GM12878 (cell line): ENCODE results near the gene RHOG. TPM values are rescaled to one million over a fixed set of nuclear protein-coding genes. Genes with fewer than 3 reads are reported as not detected.
"Not testable (repeated sequence)": the region's sequence is repeated elsewhere in the genome, so short reads cannot be mapped to it uniquely, and the experiment has no call there.

ENCODE experiments used
- ATAC-seq: fragments of 200-7000 bp; cut with Tn5 transposase; 3 replicates; pipeline ENCODE4 v1.9.1; 2020; ENCODE audit warnings: mild to moderate bottlenecking, moderate library complexity
- BruUV-seq: library from RNA; stranded (reverse); fragments of 400-500 nt; replicated peaks from 2 replicates; lab custom pipeline; 2021; lab: Mats Ljungman, UMichigan
- CTCF ChIA-PET: fragments of 300-600 bp; sonication (Branson Sonifier 250); formaldehyde crosslinking; extraction: SDS; loops from one replicate; lab custom pipeline; 2021; ENCODE audit warnings: inconsistent platforms; lab: Yijun Ruan, JAX
- POLR2A ChIA-PET: fragments of 350-600 bp; formaldehyde crosslinking; extraction: SDS; loops from one replicate; lab custom pipeline; 2021; ENCODE audit warnings: inconsistent platforms; lab: Charles Lee
- RAD21 ChIA-PET: fragments of 300-600 bp; sonication (Branson Sonifier 250); formaldehyde crosslinking; loops from one replicate; lab custom pipeline; 2023; ENCODE audit warnings: antibody characterized with exemption; ENCODE audit not compliant: unreplicated experiment; lab: Charles Lee
- SMC1A ChIA-PET: fragments of 300-600 bp; sonication (Branson Sonifier 250); formaldehyde crosslinking; loops from one replicate; lab custom pipeline; 2023; ENCODE audit not compliant: unreplicated experiment, uncharacterized antibody; lab: Charles Lee
- DNase-seq: peaks from one replicate; pipeline ENCODE4 v3.0.0-alpha.2; 2011; ENCODE audit warnings: low read depth, low spot score
- FAIRE-seq: peaks from 3 replicates; lab custom pipeline; 2011; peaks lifted over from hg19 to GRCh38; lab: Jason Lieb, UNC
- H2AFZ ChIP-seq: 2 replicates; pipeline ENCODE4 v1.6.0; 2011; ENCODE audit warnings: low read depth, low read length, control low read depth; ENCODE audit not compliant: control insufficient read depth
- H3K27ac ChIP-seq: 2 replicates; pipeline ENCODE4 v1.5.1; 2011; ENCODE audit warnings: control low read depth; ENCODE audit not compliant: control insufficient read depth, insufficient read depth
- H3K27me3 ChIP-seq, 2 experiments: replicated peaks in 1 of 2; 2 replicates each; pipeline versions ENCODE4 v1.6.0 to v1.6.1; 2011; ENCODE audit warnings: low read length in 1 of 2; ENCODE audit not compliant: control insufficient read depth in 2 of 2, insufficient read depth in 2 of 2
- H3K36me3 ChIP-seq, 2 experiments: 2 replicates each; pipeline ENCODE4 v1.5.1; 2011; ENCODE audit warnings: low read length in 1 of 2; ENCODE audit not compliant: control insufficient read depth in 2 of 2, insufficient read depth in 2 of 2
- H3K4me1 ChIP-seq: 2 replicates; pipeline ENCODE4 v1.6.1; 2011; ENCODE audit warnings: mild to moderate bottlenecking, low read length, moderate library complexity, mixed read lengths; ENCODE audit not compliant: control insufficient read depth, insufficient read depth
- H3K4me2 ChIP-seq: 2 replicates; pipeline ENCODE4 v1.6.0; 2011; ENCODE audit warnings: control low read depth; ENCODE audit not compliant: control insufficient read depth, insufficient read depth
- H3K4me3 ChIP-seq: fragments of 200-600 bp; sonication (generic); 2 replicates; pipeline ENCODE4 v1.5.1; 2016
- H3K79me2 ChIP-seq: 2 replicates; pipeline ENCODE4 v1.6.0; 2011; ENCODE audit warnings: low read length; ENCODE audit not compliant: control insufficient read depth, insufficient read depth
- H3K9ac ChIP-seq: 2 replicates; pipeline ENCODE4 v1.8.0; 2011; ENCODE audit warnings: low read length, control low read depth, mixed read lengths; ENCODE audit not compliant: control insufficient read depth, insufficient read depth
- H3K9me3 ChIP-seq: replicated peaks from 3 replicates; pipeline ENCODE4 v1.5.1; 2011; ENCODE audit warnings: mild to moderate bottlenecking, low read length; ENCODE audit not compliant: control insufficient read depth, insufficient read depth
- H4K20me1 ChIP-seq: 2 replicates; pipeline ENCODE4 v1.6.0; 2011; ENCODE audit not compliant: control insufficient read depth, insufficient read depth
- HDAC2 ChIP-seq: fragments of 200-600 bp; sonication (generic); IDR thresholded peaks from 2 replicates; pipeline ENCODE4 v1.6.1; 2017
- HDAC6 ChIP-seq: fragments of 200-600 bp; sonication (generic); IDR thresholded peaks from one replicate; pipeline ENCODE4 v1.8.0; 2017; ENCODE audit warnings: antibody characterized with exemption; ENCODE audit not compliant: unreplicated experiment
- HDGF ChIP-seq: fragments of 450-650 bp; IDR thresholded peaks from 2 replicates; pipeline ENCODE4 v1.6.1; 2016; ENCODE audit warnings: antibody characterized with exemption
- IKZF1 ChIP-seq: fragments of 450-650 bp; conservative IDR thresholded peaks from 2 replicates; pipeline ENCODE4 v1.6.1; 2017; ENCODE audit warnings: antibody characterized with exemption, mild to moderate bottlenecking
- IKZF2 ChIP-seq, 2 experiments: fragments of 450-650 bp; IDR thresholded peaks; 2 replicates each; pipeline ENCODE4 v1.6.1; 2017; ENCODE audit warnings: mild to moderate bottlenecking in 2 of 2, moderate library complexity in 2 of 2
- MLLT1 ChIP-seq: fragments of 450-650 bp; IDR thresholded peaks from 2 replicates; pipeline ENCODE4 v1.6.1; 2016; ENCODE audit warnings: mild to moderate bottlenecking
- MTA2 ChIP-seq: fragments of 450-650 bp; IDR thresholded peaks from 2 replicates; pipeline ENCODE4 v1.6.1; 2016; ENCODE audit warnings: low read depth, mild to moderate bottlenecking, moderate library complexity
- NBN ChIP-seq: fragments of 450-650 bp; IDR thresholded peaks from 2 replicates; pipeline ENCODE4 v1.6.1; 2016
- NFIC ChIP-seq: IDR thresholded peaks from 2 replicates; pipeline ENCODE4 v1.6.1; 2012; ENCODE audit warnings: low read depth, mild to moderate bottlenecking, inconsistent platforms, low read length, moderate library complexity
- RFX5 ChIP-seq: IDR thresholded peaks from 2 replicates; pipeline ENCODE4 v1.6.1; 2011; ENCODE audit warnings: low read depth, low read length, improper control_type of control experiment
- SPI1 ChIP-seq: IDR thresholded peaks from 2 replicates; pipeline ENCODE4 v1.6.1; 2011; ENCODE audit warnings: low read depth, mild to moderate bottlenecking, low read length, moderate library complexity, borderline replicate concordance; ENCODE audit not compliant: insufficient read depth
- ZNF24 ChIP-seq: fragments of 450-650 bp; IDR thresholded peaks from 2 replicates; pipeline ENCODE4 v1.6.1; 2017; ENCODE audit warnings: antibody characterized with exemption, mild to moderate bottlenecking
- ZNF384 ChIP-seq: IDR thresholded peaks from 2 replicates; pipeline ENCODE4 v1.6.1; 2012; ENCODE audit warnings: low read depth, mild to moderate bottlenecking, low read length, improper control_type of control experiment, borderline replicate concordance
- WGBS: methylation state at CpG from one replicate; pipeline ENCODE4 v1.1.6; 2016; ENCODE audit warnings: low lambda C conversion rate; ENCODE audit not compliant: insufficient replicate concordance, insufficient coverage; ENCODE audit errors: missing lambda C conversion rate; 5-methylcytosine and 5-hydroxymethylcytosine counted together
- in situ Hi-C: fragments of 300-500 bp; cut with MboI; formaldehyde crosslinking; loops from 9 replicates; pipeline ENCODE4 v1.14.3; 2018; ENCODE audit warnings: mixed read lengths
- intact Hi-C: fragments of 100-400 bp; cut with micrococcal nuclease; formaldehyde crosslinking; loops from one replicate; pipeline ENCODE4 v1.14.2; 2022; ENCODE audit not compliant: unreplicated experiment
- polyA plus RNA-seq, 11 experiments: library from polyadenylated mRNA; depleted of rRNA in 4 of 11; unstranded in 6 of 11; stranded (reverse) in 5 of 11; fragments of >200 nt; fragmentation: Nextera tagmentation in 4 of 11; fragmentation: Illumina TruSeq in 1 of 11; extraction: Ambion mirVana in 4 of 11; extraction: Trizol in 1 of 11; gene quantifications; 1 replicate in 1 of 11; 2 replicates in 10 of 11; pipeline versions ENCODE4 v1.2.1 to v1.2.3, GENCODE V29; 2011 to 2016; ENCODE audit warnings: inconsistent platforms in 2 of 11, missing spikeins in 2 of 11, low read depth in 1 of 11
- total RNA-seq, 4 experiments: library from RNA; depleted of rRNA in 3 of 4; stranded (reverse); fragments of >200 nt in 3 of 4; fragmentation: Illumina TruSeq in 1 of 4; extraction: Trizol in 1 of 4; gene quantifications; 2 replicates each; pipeline versions ENCODE4 v1.2.1 to v1.2.3, GENCODE V29; 2013 to 2021

RHOG gene
- total and polyA plus RNA-seq, 10 of the 15 experiments (the other 5 are each of a cell fraction or from before 2014, with no cell fraction given): 16.0 to 172 (median 94.8) TPM

- TF ChIP-seq SPI1 (peak; percentile 11; the same call in 1 of the 2 replicates), NFIC (0 out of 2 replicates have a peak, but pooled peaks have one; percentile 42), IKZF2 (IDR thresholded peaks at IDR 0.05) (peak; percentile 24 to 40; a peak in 2 of 4 replicates), HDAC2 (no peak), IKZF1 (peak; percentile 54; the same call in 1 of the 2 replicates), RFX5 (no peak), ZNF24 (no peak), HDAC6 (no peak)
- TF ChIP-seq, all 136 proteins: peak for 9
Observed at GRCh38 chr11:3861683-3862082, 20.9 kb upstream of the RHOG start (continued).

- intact Hi-C loops, H3K9me3 ChIP-seq, H3K36me3 ChIP-seq, FAIRE-seq, BruUV-seq, H3K9ac ChIP-seq, H3K27me3 ChIP-seq, DNase-seq, H4K20me1 ChIP-seq: not testable (repeated sequence)
- peak overlapping the region; percentile 94 for H3K4me3 ChIP-seq
- H3K27ac ChIP-seq: peak overlapping the region; percentile 16
- H3K4me1 ChIP-seq: peaks cover 47% of the 10 kb centered on the region
- ChIA-PET RAD21 (interaction anchor here (0.5 to 16.5 kb wide), 11 partner anchors 12 to 205 kb away, joined by 3 to 605 read pairs (median 35); partner anchors contain the start of gene RHOG), SMC1A (interaction anchor here (0.6 to 21.1 kb wide), 10 partner anchors 11 to 212 kb away, joined by 3 to 805 read pairs (median 16); no protein-coding TSS in a partner anchor), POLR2A (interaction anchor here (2.2 to 10.0 kb wide), 2 partner anchors 14 to 30 kb away, joined by 4 to 405 read pairs; no protein-coding TSS in a partner anchor), CTCF (interaction anchor here (1.0 to 39.6 kb wide), 5 partner anchors 4 to 208 kb away, joined by 3 to 1047 read pairs (median 979); partner anchors contain the start of genes RHOG and STIM1)
- in situ Hi-C loops: loop anchor here (25.0 kb wide), 2 partner anchors 1476 to 1826 kb away; partner anchors contain the start of genes OR51B5, TRIM22 and TRIM5
- TF ChIP-seq MLLT1 (peak; percentile 93), MTA2 (0 out of 2 replicates have a peak, but pooled peaks have one; percentile 19), HDGF (peak; percentile 76; the same call in 1 of the 2 replicates), NBN (peak; percentile 61; the same call in 1 of the 2 replicates), ZNF384 (peak; percentile 28; the same call in 1 of the 2 replicates)
- peaks cover 98% of the 10 kb centered on the region for H3K79me2 ChIP-seq
- 84% methylated on average over 4 of the region's 4 CpGs for WGBS
- peak overlapping the region; percentile 25; the same call in 1 of the 2 replicates for H2AFZ ChIP-seq
- ATAC-seq: peak; percentile 52
- peak overlapping the region; percentile 98 for H3K4me2 ChIP-seq
Observed at GRCh38 chr11:3860898-3861393, 20.2 kb upstream of the RHOG start.
